22Rv1 (cell line): ENCODE results near the gene ARL15.

Experiments
- H3K27ac ChIP-seq: fragments of 450-650 bp; 2 replicates; pipeline ENCODE4 v1.5.1; 2017
- CTCF ChIP-seq: fragments of 450-650 bp; IDR thresholded peaks from 2 replicates; pipeline ENCODE4 v1.5.1; 2017; ENCODE audit warnings: mild to moderate bottlenecking
- ZFX ChIP-seq: fragments of 450-650 bp; IDR thresholded peaks from 2 replicates; pipeline ENCODE4 v1.6.1; 2017; ENCODE audit warnings: antibody characterized with exemption, borderline replicate concordance

ARL15 gene

GRCh38 chr5:53917095-53917494 lies 393.3 kb downstream of the ARL15 start:
- TF ChIP-seq ZFX (no peak), CTCF (no peak)
- no peak overlapping the region for H3K27ac ChIP-seq

GRCh38 chr5:53915120-53915519 lies 395.3 kb downstream of the ARL15 start:
- no peak overlapping the region for H3K27ac ChIP-seq
- TF ChIP-seq ZFX = no peak

DNA sequence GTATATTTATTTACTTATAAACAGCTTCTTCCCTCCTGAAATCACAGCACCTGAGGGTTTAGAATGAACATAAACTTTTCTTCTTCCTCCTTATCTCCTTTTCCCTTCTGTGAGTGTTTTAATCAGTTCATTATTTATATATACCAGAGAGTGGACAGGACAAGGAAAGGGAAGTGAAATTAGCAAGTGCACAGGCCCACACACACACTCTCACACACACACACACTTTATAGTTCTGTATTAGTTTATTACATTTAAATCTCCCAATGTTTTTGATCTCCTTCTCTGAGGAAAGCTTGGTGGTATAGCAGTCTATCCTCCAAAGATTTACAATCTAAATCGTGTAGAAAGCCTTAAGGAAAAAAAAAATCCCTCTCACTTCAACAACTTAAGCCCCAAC lies 396.4 kb downstream of the ARL15 start:
- TF ChIP-seq ZFX = no peak
- no peak for TF ChIP-seq CTCF
- no peak overlapping the region for H3K27ac ChIP-seq

DNA sequence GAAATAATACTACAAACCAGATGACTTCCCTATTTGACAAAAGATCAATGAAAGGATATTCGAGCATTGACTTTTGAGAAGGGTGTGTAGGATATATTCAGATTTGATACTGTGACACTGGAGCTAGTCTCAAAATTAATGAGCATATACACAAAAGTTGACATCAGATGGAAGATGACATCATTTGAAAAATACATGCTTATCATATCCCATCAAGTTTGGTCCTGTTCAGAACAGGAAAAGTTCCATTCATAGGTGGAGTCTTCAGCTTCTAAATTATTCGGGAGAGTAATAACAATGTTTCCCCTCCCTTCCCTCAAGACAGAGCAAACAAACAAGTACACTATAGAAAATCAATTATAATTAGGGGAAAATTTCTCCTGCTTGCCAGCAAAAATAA lies 401.6 kb downstream of the ARL15 start:
- no peak overlapping the region for H3K27ac ChIP-seq
- no peak for TF ChIP-seq CTCF

- TF ChIP-seq ZFX (no peak), CTCF (no peak)
- H3K27ac ChIP-seq = no peak overlapping the region
Observed at GRCh38 chr5:53907827-53908226, 402.5 kb downstream of the ARL15 start.

- no peak for TF ChIP-seq CTCF
- H3K27ac ChIP-seq = no peak overlapping the region
Observed at GRCh38 chr5:53906736-53907135, 403.6 kb downstream of the ARL15 start.

DNA sequence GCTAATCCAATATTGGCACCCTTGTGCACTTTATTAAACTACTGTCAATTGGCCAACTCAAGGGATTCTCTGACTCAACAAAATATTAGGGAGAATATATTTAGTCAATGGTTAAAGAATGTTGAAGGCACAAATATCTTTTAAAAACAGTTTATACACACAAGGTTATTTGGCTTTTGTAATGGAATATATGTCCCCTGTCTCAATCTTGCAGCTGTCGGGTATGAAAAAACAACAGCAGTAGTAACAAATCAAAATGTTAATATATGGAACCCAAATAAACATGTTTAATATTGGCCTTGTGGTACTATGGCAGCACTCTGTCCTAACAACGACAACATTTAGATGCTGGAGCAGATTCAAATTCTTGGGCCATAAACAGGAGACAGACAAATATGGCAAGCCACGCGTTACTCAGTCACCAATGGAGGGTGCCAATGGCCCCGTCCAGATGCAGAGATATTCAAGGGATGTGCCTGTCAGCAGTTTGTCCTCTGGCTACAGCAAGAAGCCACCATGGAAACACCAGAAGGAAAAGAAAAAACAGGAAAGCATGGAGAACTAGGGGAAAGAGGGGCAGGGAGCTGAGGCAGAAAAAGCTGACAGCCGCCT lies 408.0 kb downstream of the ARL15 start:
- TF ChIP-seq CTCF (no peak), ZFX (no peak)
- no peak overlapping the region for H3K27ac ChIP-seq

DNA sequence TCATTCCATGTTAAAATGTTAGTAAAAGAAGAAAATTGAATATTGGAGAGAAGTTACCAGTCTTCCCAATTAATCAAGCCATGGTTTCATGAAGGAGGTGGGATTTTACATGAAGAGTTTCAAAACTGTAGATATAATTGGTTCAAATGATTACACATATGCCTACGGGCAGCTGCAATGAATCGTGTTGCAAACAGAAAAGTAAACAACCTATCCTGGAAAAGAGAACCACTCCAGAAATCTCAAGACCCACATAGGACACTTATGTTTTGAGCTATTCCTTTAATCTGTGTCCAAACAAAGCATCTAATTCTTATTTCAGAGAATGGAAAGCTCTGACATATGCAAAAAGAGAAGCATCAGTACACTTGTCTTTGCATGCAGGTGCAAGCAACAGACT lies 409.7 kb downstream of the ARL15 start:
- no peak overlapping the region for H3K27ac ChIP-seq
- no peak for TF ChIP-seq CTCF
